GM23338 (cell line): Measurements from ENCODE around the gene SCP2. TPM values are rescaled to one million over a fixed set of nuclear protein-coding genes. Genes with fewer than 3 reads are reported as not detected.

Experiments used
- ATAC-seq: fragments of 200-7000 bp; cut with Tn5 transposase; 3 replicates; pipeline ENCODE4 v1.9.1; 2020
- DNase-seq: peaks from one replicate; pipeline ENCODE4 v3.0.0-alpha.2; 2015; ENCODE audit warnings: low spot score
- H2AFZ ChIP-seq: fragments of 200-600 bp; sonication (generic); 2 replicates; pipeline ENCODE4 v1.8.0; 2016; ENCODE audit warnings: antibody characterized with exemption, mild to moderate bottlenecking, moderate library complexity
- H3F3A ChIP-seq: fragments of 200-600 bp; sonication (generic); replicated peaks from 2 replicates; pipeline ENCODE4 v1.8.0; 2017; ENCODE audit warnings: antibody characterized with exemption, mixed run types, low read depth
- H3K27ac ChIP-seq: fragments of 200-600 bp; sonication (generic); 2 replicates; pipeline ENCODE4 v1.6.1; 2016; ENCODE audit warnings: low read depth
- H3K27me3 ChIP-seq: fragments of 200-600 bp; sonication (generic); 2 replicates; pipeline ENCODE4 v1.8.0; 2016; ENCODE audit warnings: mild to moderate bottlenecking, mixed run types, moderate library complexity; ENCODE audit not compliant: insufficient read depth
- H3K36me3 ChIP-seq: fragments of 200-600 bp; sonication (generic); 2 replicates; pipeline ENCODE4 v1.8.0; 2016; ENCODE audit warnings: mild to moderate bottlenecking; ENCODE audit not compliant: insufficient read depth
- H3K4me1 ChIP-seq: fragments of 200-600 bp; sonication (generic); 2 replicates; pipeline ENCODE4 v1.8.0; 2016; ENCODE audit warnings: mild to moderate bottlenecking, moderate library complexity; ENCODE audit not compliant: insufficient read depth
- H3K4me2 ChIP-seq: fragments of 200-600 bp; sonication (generic); 2 replicates; pipeline ENCODE4 v1.7.1; 2017; ENCODE audit warnings: mixed run types
- H3K4me3 ChIP-seq: fragments of 200-600 bp; sonication (generic); 2 replicates; pipeline ENCODE4 v1.6.1; 2016; ENCODE audit warnings: mixed run types
- H3K79me2 ChIP-seq: fragments of 200-600 bp; sonication (generic); replicated peaks from 2 replicates; pipeline ENCODE4 v1.8.0; 2017; ENCODE audit warnings: mild to moderate bottlenecking; ENCODE audit not compliant: insufficient read depth
- H3K9me2 ChIP-seq: fragments of 200-600 bp; sonication (generic); 2 replicates; pipeline ENCODE4 v1.8.0; 2017; ENCODE audit not compliant: insufficient read depth
- H4K20me1 ChIP-seq: fragments of 200-600 bp; sonication (generic); replicated peaks from 2 replicates; pipeline ENCODE4 v1.8.0; 2017; ENCODE audit warnings: mild to moderate bottlenecking; ENCODE audit not compliant: insufficient read depth
- H3K27ac Mint-ChIP-seq: 2 replicates; pipeline ENCODE4 v1.8.0; 2020; ENCODE audit warnings: inconsistent platforms, mild to moderate bottlenecking, moderate library complexity, mixed read lengths
- H3K27me3 Mint-ChIP-seq: 3 replicates; pipeline ENCODE4 v1.8.0; 2022; ENCODE audit warnings: low read depth, mild to moderate bottlenecking, moderate library complexity, mixed read lengths, inconsistent platforms; ENCODE audit not compliant: insufficient read depth, poor library complexity
- H3K36me3 Mint-ChIP-seq: 3 replicates; pipeline ENCODE4 v1.8.0; 2021; ENCODE audit warnings: low read depth, mild to moderate bottlenecking, inconsistent platforms, moderate library complexity, mixed read lengths
- H3K4me1 Mint-ChIP-seq: 3 replicates; pipeline ENCODE4 v1.8.0; 2020; ENCODE audit warnings: mild to moderate bottlenecking, inconsistent platforms, mixed read lengths
- H3K4me3 Mint-ChIP-seq: 3 replicates; pipeline ENCODE4 v1.8.0; 2021; ENCODE audit warnings: moderate library complexity, mild to moderate bottlenecking, inconsistent platforms, mixed read lengths
- H3K9me3 Mint-ChIP-seq: 3 replicates; pipeline ENCODE4 v1.8.0; 2020; ENCODE audit warnings: moderate library complexity, mild to moderate bottlenecking, inconsistent platforms, mixed read lengths
- CREB1 ChIP-seq: fragments of 250-450 bp; sonication (Bioruptor Pico); IDR thresholded peaks from 2 replicates; pipeline ENCODE4 v1.5.0; 2020; ENCODE audit warnings: low read depth, mild to moderate bottlenecking, moderate library complexity
- EZH2 ChIP-seq: fragments of 200-600 bp; sonication (generic); IDR thresholded peaks from one replicate; pipeline ENCODE4 v1.8.0; 2017; ENCODE audit warnings: antibody characterized with exemption, mild to moderate bottlenecking, low read depth; ENCODE audit not compliant: unreplicated experiment
- EZH2phosphoT487 ChIP-seq: fragments of 200-600 bp; sonication (generic); IDR thresholded peaks from one replicate; pipeline ENCODE4 v1.8.1; 2018; ENCODE audit warnings: antibody characterized with exemption; ENCODE audit not compliant: unreplicated experiment
- JUNB ChIP-seq: IDR thresholded peaks from one replicate; pipeline ENCODE4 v1.6.1; 2016; ENCODE audit warnings: antibody characterized with exemption; ENCODE audit not compliant: unreplicated experiment
- NANOG ChIP-seq: IDR thresholded peaks from 2 replicates; pipeline ENCODE4 v1.6.1; 2016; ENCODE audit warnings: antibody characterized with exemption, borderline replicate concordance
- ZNF114 ChIP-seq: fragments of 250-450 bp; sonication (Bioruptor Pico); IDR thresholded peaks from 2 replicates; pipeline ENCODE4 v1.5.0; 2020; ENCODE audit warnings: mild to moderate bottlenecking, moderate library complexity
- ZNF331 ChIP-seq: fragments of 250-450 bp; sonication (Bioruptor Pico); IDR thresholded peaks from 2 replicates; pipeline ENCODE4 v1.5.0; 2020; ENCODE audit warnings: low read depth, mild to moderate bottlenecking, moderate library complexity
- polyA plus RNA-seq: library from polyadenylated mRNA; unstranded; fragments of >200 nt; fragmentation: Nextera tagmentation; extraction: Ambion mirVana; gene quantifications from 2 replicates; pipeline ENCODE4 v1.2.1, GENCODE V29; 2016
- total RNA-seq: library from RNA; depleted of rRNA; stranded (reverse); fragments of >200 nt; shearing (Covaris generic); gene quantifications from 2 replicates; pipeline ENCODE4 v1.2.3, GENCODE V29; 2014
- TF ChIP-seq, protein P1 (sequence below): IDR thresholded peaks from 2 replicates; pipeline ENCODE4 v1.6.1; 2016; ENCODE audit warnings: antibody characterized with exemption
- TF ChIP-seq, protein P2 (sequence below), 2 experiments: fragments of 200-600 bp in 1 of 2; sonication (generic) in 1 of 2; conservative IDR thresholded peaks; 2 replicates each; pipeline versions ENCODE4 v1.5.1 to v1.6.1; 2016 to 2017; ENCODE audit warnings: antibody characterized with exemption in 2 of 2, low read depth in 2 of 2, mild to moderate bottlenecking in 2 of 2, moderate library complexity in 1 of 2
- TF ChIP-seq, protein P3 (sequence below): fragments of 250-450 bp; sonication (Bioruptor Pico); IDR thresholded peaks from 2 replicates; pipeline ENCODE4 v1.5.0; 2020; ENCODE audit warnings: mild to moderate bottlenecking, moderate library complexity

The SCP2 gene
- total and polyA plus RNA-seq, 2 experiments from 2014 or later = 66.3 to 116 TPM

DNA sequence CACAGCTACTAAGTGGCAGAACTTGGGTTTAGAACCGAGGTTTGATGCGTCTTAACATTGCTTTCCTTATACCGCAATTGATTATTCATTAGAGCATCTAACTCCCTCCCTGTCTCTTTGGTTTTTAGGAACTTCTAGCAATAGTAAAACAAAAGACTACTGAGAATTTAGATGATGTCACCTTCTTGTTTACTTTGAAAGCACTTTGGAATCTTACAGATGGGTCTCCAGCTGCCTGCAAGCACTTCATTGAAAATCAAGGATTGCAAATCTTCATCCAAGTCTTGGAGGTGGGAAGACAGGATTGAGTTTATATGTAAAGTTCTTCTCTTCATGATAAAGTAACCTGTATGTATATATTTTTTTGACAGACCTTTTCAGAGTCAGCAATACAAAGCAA lies 49.5 kb upstream of the SCP2 start (continued):
- TF ChIP-seq EZH2phosphoT487 = no peak
- no peak for TF ChIP-seq ZNF331
- no peak for TF ChIP-seq ZNF114 (CRISPR knock-in tag)
- TF ChIP-seq, protein P1, sequence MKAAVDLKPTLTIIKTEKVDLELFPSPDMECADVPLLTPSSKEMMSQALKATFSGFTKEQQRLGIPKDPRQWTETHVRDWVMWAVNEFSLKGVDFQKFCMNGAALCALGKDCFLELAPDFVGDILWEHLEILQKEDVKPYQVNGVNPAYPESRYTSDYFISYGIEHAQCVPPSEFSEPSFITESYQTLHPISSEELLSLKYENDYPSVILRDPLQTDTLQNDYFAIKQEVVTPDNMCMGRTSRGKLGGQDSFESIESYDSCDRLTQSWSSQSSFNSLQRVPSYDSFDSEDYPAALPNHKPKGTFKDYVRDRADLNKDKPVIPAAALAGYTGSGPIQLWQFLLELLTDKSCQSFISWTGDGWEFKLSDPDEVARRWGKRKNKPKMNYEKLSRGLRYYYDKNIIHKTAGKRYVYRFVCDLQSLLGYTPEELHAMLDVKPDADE = no peak
- no peak for TF ChIP-seq JUNB
- no peak for TF ChIP-seq EZH2
- no peak for TF ChIP-seq NANOG
- TF ChIP-seq, protein P2, sequence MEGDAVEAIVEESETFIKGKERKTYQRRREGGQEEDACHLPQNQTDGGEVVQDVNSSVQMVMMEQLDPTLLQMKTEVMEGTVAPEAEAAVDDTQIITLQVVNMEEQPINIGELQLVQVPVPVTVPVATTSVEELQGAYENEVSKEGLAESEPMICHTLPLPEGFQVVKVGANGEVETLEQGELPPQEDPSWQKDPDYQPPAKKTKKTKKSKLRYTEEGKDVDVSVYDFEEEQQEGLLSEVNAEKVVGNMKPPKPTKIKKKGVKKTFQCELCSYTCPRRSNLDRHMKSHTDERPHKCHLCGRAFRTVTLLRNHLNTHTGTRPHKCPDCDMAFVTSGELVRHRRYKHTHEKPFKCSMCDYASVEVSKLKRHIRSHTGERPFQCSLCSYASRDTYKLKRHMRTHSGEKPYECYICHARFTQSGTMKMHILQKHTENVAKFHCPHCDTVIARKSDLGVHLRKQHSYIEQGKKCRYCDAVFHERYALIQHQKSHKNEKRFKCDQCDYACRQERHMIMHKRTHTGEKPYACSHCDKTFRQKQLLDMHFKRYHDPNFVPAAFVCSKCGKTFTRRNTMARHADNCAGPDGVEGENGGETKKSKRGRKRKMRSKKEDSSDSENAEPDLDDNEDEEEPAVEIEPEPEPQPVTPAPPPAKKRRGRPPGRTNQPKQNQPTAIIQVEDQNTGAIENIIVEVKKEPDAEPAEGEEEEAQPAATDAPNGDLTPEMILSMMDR (conservative IDR thresholded peaks at IDR 0.05; ENCODE audit: low read depth in 2 of 2) = no peak

DNA sequence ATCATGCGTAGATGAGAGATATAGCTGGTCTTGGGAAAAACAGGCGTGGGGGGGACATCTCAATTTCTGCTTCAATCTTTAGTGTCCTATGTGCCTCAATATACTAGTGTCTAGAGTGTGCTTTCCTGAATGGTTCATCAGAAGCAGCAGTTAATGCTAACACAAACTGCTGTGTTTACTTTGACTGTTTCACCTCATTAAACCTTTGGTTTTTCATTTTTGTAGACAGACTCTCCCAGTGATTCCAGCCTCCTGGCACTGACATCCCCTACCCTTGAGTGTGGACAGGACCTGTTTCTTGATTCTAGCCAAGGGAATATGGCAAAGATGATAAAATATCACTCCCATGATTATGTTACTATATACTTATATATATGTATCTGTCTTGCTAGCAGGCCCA lies 46.9 kb upstream of the SCP2 start:
- Histone ChIP-seq H3K4me1 (peaks cover 26% of the 10 kb centered on the region), H3K4me2 (no peak overlapping the region), H3K27ac (no peak overlapping the region), H2AFZ (no peak overlapping the region), H3K27me3 (no peaks in the 10 kb centered on the region), H3K79me2 (no peaks in the 10 kb centered on the region), H4K20me1 (no peaks in the 10 kb centered on the region), H3F3A (no peaks in the 10 kb centered on the region), H3K9me2 (no peaks in the 10 kb centered on the region), H3K4me3 (no peak overlapping the region), H3K36me3 (no peaks in the 10 kb centered on the region)
- Mint-ChIP-seq H3K36me3 (no peaks in the 10 kb centered on the region; the same call in 2 of the 3 replicates), H3K9me3 (no peaks in the 10 kb centered on the region), H3K4me3 (no peak overlapping the region), H3K4me1 (peaks cover 2% of the 10 kb centered on the region; the same call in 2 of the 3 replicates), H3K27ac (no peak overlapping the region), H3K27me3 (no peaks in the 10 kb centered on the region)
- DNase-seq = no peak
- ATAC-seq = no peak
- TF ChIP-seq, protein P2 (conservative IDR thresholded peaks at IDR 0.05; ENCODE audit: low read depth in 2 of 2) = no peak
- TF ChIP-seq EZH2phosphoT487 = no peak
- no peak for TF ChIP-seq JUNB
- TF ChIP-seq ZNF331 = no peak
- TF ChIP-seq ZNF114 (CRISPR knock-in tag) = no peak
- TF ChIP-seq, protein P3, sequence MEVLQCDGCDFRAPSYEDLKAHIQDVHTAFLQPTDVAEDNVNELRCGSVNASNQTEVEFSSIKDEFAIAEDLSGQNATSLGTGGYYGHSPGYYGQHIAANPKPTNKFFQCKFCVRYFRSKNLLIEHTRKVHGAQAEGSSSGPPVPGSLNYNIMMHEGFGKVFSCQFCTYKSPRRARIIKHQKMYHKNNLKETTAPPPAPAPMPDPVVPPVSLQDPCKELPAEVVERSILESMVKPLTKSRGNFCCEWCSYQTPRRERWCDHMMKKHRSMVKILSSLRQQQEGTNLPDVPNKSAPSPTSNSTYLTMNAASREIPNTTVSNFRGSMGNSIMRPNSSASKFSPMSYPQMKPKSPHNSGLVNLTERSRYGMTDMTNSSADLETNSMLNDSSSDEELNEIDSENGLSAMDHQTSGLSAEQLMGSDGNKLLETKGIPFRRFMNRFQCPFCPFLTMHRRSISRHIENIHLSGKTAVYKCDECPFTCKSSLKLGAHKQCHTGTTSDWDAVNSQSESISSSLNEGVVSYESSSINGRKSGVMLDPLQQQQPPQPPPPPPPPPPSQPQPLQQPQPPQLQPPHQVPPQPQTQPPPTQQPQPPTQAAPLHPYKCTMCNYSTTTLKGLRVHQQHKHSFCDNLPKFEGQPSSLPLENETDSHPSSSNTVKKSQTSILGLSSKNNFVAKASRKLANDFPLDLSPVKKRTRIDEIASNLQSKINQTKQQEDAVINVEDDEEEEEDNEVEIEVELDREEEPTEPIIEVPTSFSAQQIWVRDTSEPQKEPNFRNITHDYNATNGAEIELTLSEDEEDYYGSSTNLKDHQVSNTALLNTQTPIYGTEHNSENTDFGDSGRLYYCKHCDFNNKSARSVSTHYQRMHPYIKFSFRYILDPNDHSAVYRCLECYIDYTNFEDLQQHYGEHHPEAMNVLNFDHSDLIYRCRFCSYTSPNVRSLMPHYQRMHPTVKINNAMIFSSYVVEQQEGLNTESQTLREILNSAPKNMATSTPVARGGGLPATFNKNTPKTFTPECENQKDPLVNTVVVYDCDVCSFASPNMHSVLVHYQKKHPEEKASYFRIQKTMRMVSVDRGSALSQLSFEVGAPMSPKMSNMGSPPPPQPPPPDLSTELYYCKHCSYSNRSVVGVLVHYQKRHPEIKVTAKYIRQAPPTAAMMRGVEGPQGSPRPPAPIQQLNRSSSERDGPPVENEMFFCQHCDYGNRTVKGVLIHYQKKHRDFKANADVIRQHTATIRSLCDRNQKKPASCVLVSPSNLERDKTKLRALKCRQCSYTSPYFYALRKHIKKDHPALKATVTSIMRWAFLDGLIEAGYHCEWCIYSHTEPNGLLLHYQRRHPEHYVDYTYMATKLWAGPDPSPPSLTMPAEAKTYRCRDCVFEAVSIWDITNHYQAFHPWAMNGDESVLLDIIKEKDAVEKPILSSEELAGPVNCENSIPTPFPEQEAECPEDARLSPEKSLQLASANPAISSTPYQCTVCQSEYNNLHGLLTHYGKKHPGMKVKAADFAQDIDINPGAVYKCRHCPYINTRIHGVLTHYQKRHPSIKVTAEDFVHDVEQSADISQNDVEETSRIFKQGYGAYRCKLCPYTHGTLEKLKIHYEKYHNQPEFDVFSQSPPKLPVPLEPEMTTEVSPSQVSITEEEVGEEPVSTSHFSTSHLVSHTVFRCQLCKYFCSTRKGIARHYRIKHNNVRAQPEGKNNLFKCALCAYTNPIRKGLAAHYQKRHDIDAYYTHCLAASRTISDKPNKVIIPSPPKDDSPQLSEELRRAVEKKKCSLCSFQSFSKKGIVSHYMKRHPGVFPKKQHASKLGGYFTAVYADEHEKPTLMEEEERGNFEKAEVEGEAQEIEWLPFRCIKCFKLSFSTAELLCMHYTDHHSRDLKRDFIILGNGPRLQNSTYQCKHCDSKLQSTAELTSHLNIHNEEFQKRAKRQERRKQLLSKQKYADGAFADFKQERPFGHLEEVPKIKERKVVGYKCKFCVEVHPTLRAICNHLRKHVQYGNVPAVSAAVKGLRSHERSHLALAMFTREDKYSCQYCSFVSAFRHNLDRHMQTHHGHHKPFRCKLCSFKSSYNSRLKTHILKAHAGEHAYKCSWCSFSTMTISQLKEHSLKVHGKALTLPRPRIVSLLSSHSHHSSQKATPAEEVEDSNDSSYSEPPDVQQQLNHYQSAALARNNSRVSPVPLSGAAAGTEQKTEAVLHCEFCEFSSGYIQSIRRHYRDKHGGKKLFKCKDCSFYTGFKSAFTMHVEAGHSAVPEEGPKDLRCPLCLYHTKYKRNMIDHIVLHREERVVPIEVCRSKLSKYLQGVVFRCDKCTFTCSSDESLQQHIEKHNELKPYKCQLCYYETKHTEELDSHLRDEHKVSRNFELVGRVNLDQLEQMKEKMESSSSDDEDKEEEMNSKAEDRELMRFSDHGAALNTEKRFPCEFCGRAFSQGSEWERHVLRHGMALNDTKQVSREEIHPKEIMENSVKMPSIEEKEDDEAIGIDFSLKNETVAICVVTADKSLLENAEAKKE (CRISPR knock-in tag) = no peak
- TF ChIP-seq CREB1 = no peak
